KMS-11 (cell line): Measurements from ENCODE around the gene CCDC15.

Experiments used
- H2AFZ ChIP-seq: fragments of 200-600 bp; sonication (generic); 2 replicates; pipeline ENCODE4 v1.6.1; 2016; ENCODE audit warnings: antibody characterized with exemption, mixed run types, low read depth
- H3K27ac ChIP-seq: fragments of 200-600 bp; sonication (generic); 2 replicates; pipeline ENCODE4 v1.6.1; 2016; ENCODE audit warnings: mild to moderate bottlenecking, mixed run types
- H3K27me3 ChIP-seq: fragments of 200-600 bp; sonication (generic); 2 replicates; pipeline ENCODE4 v1.6.1; 2017; ENCODE audit warnings: mild to moderate bottlenecking, low read depth, mixed run types, moderate library complexity; ENCODE audit not compliant: insufficient read depth
- H3K36me3 ChIP-seq: fragments of 200-600 bp; sonication (generic); 2 replicates; pipeline ENCODE4 v1.6.1; 2017; ENCODE audit warnings: mild to moderate bottlenecking, mixed run types; ENCODE audit not compliant: insufficient read depth
- H3K4me1 ChIP-seq: fragments of 200-600 bp; sonication (generic); 2 replicates; pipeline ENCODE4 v1.6.1; 2016; ENCODE audit warnings: mild to moderate bottlenecking, low read depth, mixed run types; ENCODE audit not compliant: poor library complexity, severe bottlenecking
- H3K4me2 ChIP-seq: fragments of 200-600 bp; sonication (generic); 2 replicates; pipeline ENCODE4 v1.7.0; 2016; ENCODE audit warnings: mild to moderate bottlenecking, mixed run types
- H3K4me3 ChIP-seq: fragments of 200-600 bp; sonication (generic); IDR thresholded peaks from 2 replicates; pipeline ENCODE4 v1.6.1; 2017; ENCODE audit warnings: low read depth, low read length, mixed read lengths; ENCODE audit not compliant: insufficient read depth
- H3K79me2 ChIP-seq: fragments of 200-600 bp; sonication (generic); 2 replicates; pipeline ENCODE4 v1.6.1; 2016; ENCODE audit warnings: low read depth, mixed run types; ENCODE audit not compliant: insufficient read depth
- H3K9ac ChIP-seq: fragments of 200-600 bp; sonication (generic); 2 replicates; pipeline ENCODE4 v1.6.1; 2016; ENCODE audit warnings: mild to moderate bottlenecking, mixed run types
- H4K20me1 ChIP-seq: fragments of 200-600 bp; sonication (generic); 2 replicates; pipeline ENCODE4 v1.6.1; 2016; ENCODE audit warnings: mild to moderate bottlenecking, mixed run types; ENCODE audit not compliant: insufficient read depth
- CTCF ChIP-seq: fragments of 200-600 bp; sonication (generic); conservative IDR thresholded peaks from 2 replicates; pipeline ENCODE4 v1.6.1; 2017; ENCODE audit warnings: low read depth, mild to moderate bottlenecking, antibody characterized with exemption, low read length, moderate library complexity, mixed read lengths

The CCDC15 gene

GRCh38 chr11:125080531-125080911, 126.5 kb downstream of the CCDC15 start:
- no peak overlapping the region for H2AFZ ChIP-seq
- no peak overlapping the region for H3K27ac ChIP-seq
- no peaks in the 10 kb centered on the region for H3K27me3 ChIP-seq
- H3K4me2 ChIP-seq = no peak overlapping the region
- H3K79me2 ChIP-seq = no peaks in the 10 kb centered on the region
- no peaks in the 10 kb centered on the region for H3K36me3 ChIP-seq
- H3K4me1 ChIP-seq = no peaks in the 10 kb centered on the region
- H4K20me1 ChIP-seq = no peaks in the 10 kb centered on the region
- no peak overlapping the region for H3K4me3 ChIP-seq
- no peak for TF ChIP-seq CTCF
- no peak overlapping the region for H3K9ac ChIP-seq

- Histone ChIP-seq H3K4me1 (no peaks in the 10 kb centered on the region), H3K36me3 (no peaks in the 10 kb centered on the region), H4K20me1 (no peaks in the 10 kb centered on the region), H3K4me3 (no peak overlapping the region), H3K4me2 (no peak overlapping the region), H3K27me3 (no peaks in the 10 kb centered on the region), H2AFZ (no peak overlapping the region), H3K27ac (no peak overlapping the region), H3K79me2 (no peaks in the 10 kb centered on the region), H3K9ac (no peak overlapping the region)
- no peak for TF ChIP-seq CTCF
These were observed 127.2 kb downstream of the CCDC15 start for GRCh38 chr11:125081098-125081798.

- Histone ChIP-seq H3K4me2 (no peak overlapping the region), H4K20me1 (no peaks in the 10 kb centered on the region), H3K9ac (no peak overlapping the region), H3K36me3 (no peaks in the 10 kb centered on the region), H3K27me3 (no peaks in the 10 kb centered on the region), H3K79me2 (no peaks in the 10 kb centered on the region), H2AFZ (no peak overlapping the region), H3K27ac (no peak overlapping the region), H3K4me3 (no peak overlapping the region), H3K4me1 (no peaks in the 10 kb centered on the region)
- no peak for TF ChIP-seq CTCF
These were observed 128.0 kb downstream of the CCDC15 start for GRCh38 chr11:125082040-125082439.

GRCh38 chr11:125082611-125083311, 128.8 kb downstream of the CCDC15 start:
- Histone ChIP-seq H3K4me3 (no peak overlapping the region), H2AFZ (no peak overlapping the region), H3K27ac (no peak overlapping the region), H3K79me2 (no peaks in the 10 kb centered on the region), H3K4me2 (no peak overlapping the region), H3K9ac (no peak overlapping the region), H3K4me1 (no peaks in the 10 kb centered on the region), H4K20me1 (no peaks in the 10 kb centered on the region), H3K27me3 (no peaks in the 10 kb centered on the region), H3K36me3 (no peaks in the 10 kb centered on the region)
- no peak for TF ChIP-seq CTCF
